ENCODE data around the gene ASTN2. TPM values are rescaled to one million over a fixed set of nuclear protein-coding genes. Genes with fewer than 3 reads are reported as not detected.

Gene ASTN2
- total RNA-seq, 2 experiments from 2014 or later = 5.2 to 6.0 TPM

DNA sequence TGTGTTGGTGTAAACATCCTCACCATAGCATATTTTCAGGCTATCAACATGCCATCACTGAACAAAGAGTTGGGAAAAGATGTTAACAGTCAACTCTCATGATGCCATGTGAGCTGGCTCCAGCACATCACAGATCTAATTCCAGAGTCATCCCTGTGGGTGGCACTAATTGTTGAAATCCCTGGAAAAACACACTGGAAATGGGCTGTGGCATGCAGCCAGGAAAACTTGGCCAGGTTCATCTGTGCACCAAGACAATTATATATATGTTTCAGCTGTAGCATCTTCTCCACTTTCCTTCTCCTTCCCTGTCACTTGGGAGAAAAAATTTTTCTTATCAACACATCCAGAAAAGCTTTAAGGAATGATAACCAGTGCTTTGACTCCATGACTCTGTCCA lies 414.0 kb downstream of the ASTN2 start:
- ATAC-seq (ENCODE audit: low read depth) (no peak), DNase-seq (no peak)
- H3K27ac Mint-ChIP-seq = no peak overlapping the region
- H3K27me3 Mint-ChIP-seq = no peaks in the 10 kb centered on the region
- no peak overlapping the region for H3K4me3 Mint-ChIP-seq
- H3K36me3 Mint-ChIP-seq = no peaks in the 10 kb centered on the region
- H3K9me3 Mint-ChIP-seq = no peaks in the 10 kb centered on the region
- POLR2A ChIA-PET = no interaction called here
- no peaks in the 10 kb centered on the region for H3K4me1 Mint-ChIP-seq

DNA sequence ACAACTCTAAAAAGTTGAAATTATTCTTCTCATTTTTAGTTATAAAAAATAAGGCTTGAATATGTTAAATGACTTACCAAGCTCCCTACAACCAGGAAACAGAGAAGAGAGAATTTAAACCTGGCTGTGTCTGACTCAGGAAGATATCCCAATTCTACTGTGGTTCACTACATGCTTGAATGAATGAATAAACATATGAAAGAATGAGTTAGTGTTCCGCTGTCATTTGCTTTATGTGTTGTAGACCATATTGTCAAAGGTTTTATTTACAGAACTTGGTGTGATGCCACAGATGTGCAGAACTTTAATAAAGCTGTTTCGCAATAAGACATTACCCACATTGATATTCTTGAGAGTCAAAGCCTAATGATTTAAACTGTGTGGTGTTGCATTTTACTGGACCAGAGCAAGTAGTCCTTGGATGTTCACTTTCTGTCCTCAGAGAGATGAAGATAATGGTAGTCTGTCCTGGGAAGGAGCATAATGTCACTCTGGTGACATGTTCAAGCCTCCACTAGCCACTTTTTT lies 414.6 kb downstream of the ASTN2 start:
- no peak for DNase-seq
- no peak overlapping the region for H3K4me3 Mint-ChIP-seq
- POLR2A ChIA-PET = no interaction called here
- no peak for ATAC-seq (ENCODE audit: low read depth)
- no peaks in the 10 kb centered on the region for H3K9me3 Mint-ChIP-seq
- H3K27ac Mint-ChIP-seq = no peak overlapping the region
- no peaks in the 10 kb centered on the region for H3K27me3 Mint-ChIP-seq
- H3K4me1 Mint-ChIP-seq = no peaks in the 10 kb centered on the region
- no peaks in the 10 kb centered on the region for H3K36me3 Mint-ChIP-seq

DNA sequence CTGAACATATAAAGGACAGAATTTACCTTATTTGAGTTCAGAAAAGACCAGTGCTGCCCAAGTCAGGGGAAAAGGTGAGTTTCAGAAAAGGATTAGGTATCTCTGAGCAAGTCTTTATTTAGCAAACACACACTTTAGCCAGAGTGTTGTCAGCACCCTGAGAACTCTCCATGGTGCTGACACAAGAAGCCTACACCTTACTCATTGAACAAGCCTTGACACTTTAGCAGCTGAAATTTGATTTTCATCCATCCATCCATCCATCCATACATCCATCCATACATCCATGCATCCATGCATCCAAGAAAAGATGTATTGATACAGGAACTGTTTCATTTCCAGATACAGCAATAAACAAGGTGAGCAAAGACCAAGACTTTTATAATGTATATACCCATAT lies 416.6 kb downstream of the ASTN2 start:
- ATAC-seq (ENCODE audit: low read depth) = no peak

DNA sequence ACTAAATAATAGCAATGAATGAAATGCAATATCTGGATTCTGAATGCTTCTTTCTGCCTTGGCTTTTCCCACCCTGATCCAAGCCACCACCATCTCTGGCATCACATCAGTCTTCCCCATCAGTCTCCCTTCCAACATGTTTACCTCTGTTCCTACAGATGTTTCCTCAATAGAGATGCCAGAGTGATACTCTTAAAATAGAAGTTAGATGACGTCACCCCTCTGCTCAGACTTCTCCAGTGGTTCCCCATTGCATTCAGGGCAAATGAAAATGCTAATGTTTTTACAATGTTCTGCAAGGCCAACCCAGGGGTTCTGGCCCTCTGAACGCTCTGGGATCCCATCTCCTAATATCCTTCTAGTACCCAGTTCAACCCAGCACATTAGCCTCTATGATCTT lies 422.0 kb downstream of the ASTN2 start:
- Mint-ChIP-seq H3K4me3 (no peak overlapping the region), H3K36me3 (no peaks in the 10 kb centered on the region), H3K27me3 (no peaks in the 10 kb centered on the region), H3K4me1 (no peaks in the 10 kb centered on the region), H3K27ac (no peak overlapping the region), H3K9me3 (peaks cover 2% of the 10 kb centered on the region)
- no peak for DNase-seq
- ATAC-seq (ENCODE audit: low read depth) = no peak
- POLR2A ChIA-PET = no interaction called here

More for the DNA sequence above, 416.6 kb downstream of the ASTN2 start:
- no peaks in the 10 kb centered on the region for H3K36me3 Mint-ChIP-seq
- POLR2A ChIA-PET = no interaction called here
- no peaks in the 10 kb centered on the region for H3K4me1 Mint-ChIP-seq
- H3K4me3 Mint-ChIP-seq = no peak overlapping the region
- H3K27me3 Mint-ChIP-seq = no peaks in the 10 kb centered on the region
- H3K9me3 Mint-ChIP-seq = no peaks in the 10 kb centered on the region
- DNase-seq = no peak
- no peak overlapping the region for H3K27ac Mint-ChIP-seq

DNA sequence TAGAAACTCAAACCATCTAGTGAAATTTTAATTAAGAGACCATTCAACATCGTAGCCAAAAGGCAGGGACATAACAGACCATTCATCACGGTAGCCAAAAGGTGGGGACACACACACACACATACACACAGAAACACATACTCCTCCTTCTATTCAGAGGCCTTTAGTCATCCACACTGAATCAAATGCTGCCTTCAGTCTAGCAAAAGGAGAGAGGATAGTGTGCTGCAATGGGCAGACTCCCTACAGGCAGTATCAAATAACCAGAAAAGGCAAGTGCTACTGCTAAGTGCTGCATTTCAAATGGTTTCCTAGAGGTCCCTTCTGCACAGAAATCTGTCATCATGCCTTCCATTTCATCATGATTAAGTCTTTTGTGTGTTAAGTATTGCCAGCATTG lies 423.8 kb downstream of the ASTN2 start:
- Mint-ChIP-seq H3K9me3 (peaks cover 2% of the 10 kb centered on the region), H3K27me3 (no peaks in the 10 kb centered on the region), H3K27ac (no peak overlapping the region), H3K4me3 (no peak overlapping the region), H3K4me1 (no peaks in the 10 kb centered on the region), H3K36me3 (no peaks in the 10 kb centered on the region)
- no peak for ATAC-seq (ENCODE audit: low read depth)
- DNase-seq = no peak
- POLR2A ChIA-PET = no interaction called here

DNA sequence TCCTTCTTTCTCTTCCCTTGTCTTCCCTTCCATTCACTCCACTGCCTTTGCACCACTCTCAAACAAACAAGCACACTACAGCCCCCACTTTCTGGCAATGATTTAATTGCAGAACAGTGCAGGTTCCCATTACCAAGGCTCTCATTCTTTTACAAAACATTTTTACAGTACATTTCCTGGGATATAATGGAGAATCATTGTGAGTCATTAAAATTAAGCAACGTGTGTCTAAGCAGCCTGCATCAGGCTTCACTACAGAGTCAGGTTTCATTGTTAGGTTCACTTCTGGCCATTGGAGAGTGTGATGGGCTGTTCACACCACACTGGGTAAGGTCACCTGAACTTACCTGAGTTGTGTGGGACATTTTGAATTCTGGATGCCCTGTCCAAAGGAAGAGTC lies 424.3 kb downstream of the ASTN2 start:
- Mint-ChIP-seq H3K9me3 (peaks cover 2% of the 10 kb centered on the region), H3K36me3 (no peaks in the 10 kb centered on the region), H3K27ac (no peak overlapping the region), H3K27me3 (no peaks in the 10 kb centered on the region), H3K4me1 (no peaks in the 10 kb centered on the region), H3K4me3 (no peak overlapping the region)
- DNase-seq (no peak), ATAC-seq (ENCODE audit: low read depth) (no peak)
- POLR2A ChIA-PET = no interaction called here

DNA sequence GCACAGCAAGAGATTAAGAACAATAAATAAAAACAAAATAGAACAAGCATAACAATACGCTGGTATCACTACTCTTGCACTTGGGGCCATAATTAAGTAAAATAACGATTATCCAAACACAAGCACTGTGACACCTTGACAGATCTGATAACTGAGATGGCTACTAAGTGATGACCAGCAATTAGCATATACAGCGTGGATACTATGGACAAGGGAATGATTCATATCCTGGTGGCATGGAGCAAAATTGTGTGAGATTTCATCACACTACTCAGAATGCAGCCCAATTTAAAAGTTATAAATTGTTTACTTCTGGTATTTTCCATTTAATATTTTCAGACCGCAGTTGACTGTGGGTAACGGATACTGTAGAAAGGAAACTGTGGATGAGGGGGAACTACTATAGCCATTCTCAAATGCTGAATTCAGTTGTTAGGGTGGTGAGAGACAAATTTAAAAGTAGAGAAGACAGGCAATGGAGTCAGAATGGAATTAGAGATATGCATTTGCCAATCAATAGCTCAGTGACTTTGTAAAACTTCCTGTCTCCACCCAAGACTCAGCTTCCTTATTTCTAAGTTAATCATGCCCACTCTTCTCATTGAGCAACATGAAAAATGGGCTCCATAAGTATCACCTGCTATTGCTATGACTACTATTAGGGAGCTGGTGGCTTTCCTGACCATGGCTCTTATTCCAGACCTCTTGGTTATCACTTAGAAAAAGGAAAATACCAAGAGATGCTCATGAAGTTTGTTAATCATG lies 427.0 kb downstream of the ASTN2 start:
- no peak for ATAC-seq (ENCODE audit: low read depth)

DNA sequence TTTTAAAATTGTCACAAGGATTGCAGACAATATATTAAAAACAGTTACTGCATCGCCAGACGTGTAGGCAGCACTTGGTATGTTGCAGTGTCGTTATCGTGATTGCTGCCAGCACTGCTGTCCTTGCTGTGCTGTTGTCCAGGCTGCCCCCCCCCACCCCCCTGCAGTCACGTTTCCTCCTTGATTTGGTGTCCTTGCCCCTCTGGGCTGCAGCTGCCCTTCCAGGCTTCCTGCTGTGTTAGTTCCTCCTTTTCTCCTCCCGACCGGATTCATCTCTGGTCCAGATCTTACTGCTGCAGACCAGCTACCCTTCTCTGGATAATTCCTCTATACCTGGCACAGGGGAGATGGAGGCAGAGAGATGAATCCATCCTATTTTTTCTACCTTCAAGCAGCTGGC lies 428.8 kb downstream of the ASTN2 start:
- H3K4me3 Mint-ChIP-seq = no peak overlapping the region
- DNase-seq = no peak
- H3K27ac Mint-ChIP-seq = no peak overlapping the region
- no peak for ATAC-seq (ENCODE audit: low read depth)
- no peaks in the 10 kb centered on the region for H3K27me3 Mint-ChIP-seq
- peaks cover 2% of the 10 kb centered on the region for H3K9me3 Mint-ChIP-seq
- no peaks in the 10 kb centered on the region for H3K36me3 Mint-ChIP-seq
- no peaks in the 10 kb centered on the region for H3K4me1 Mint-ChIP-seq
- POLR2A ChIA-PET = no interaction called here

More for the DNA sequence above, 427.0 kb downstream of the ASTN2 start:
- Mint-ChIP-seq H3K4me3 (no peak overlapping the region), H3K36me3 (no peaks in the 10 kb centered on the region), H3K4me1 (no peaks in the 10 kb centered on the region), H3K27me3 (no peaks in the 10 kb centered on the region), H3K9me3 (peaks cover 2% of the 10 kb centered on the region), H3K27ac (no peak overlapping the region)
- DNase-seq = no peak
- POLR2A ChIA-PET = no interaction called here

DNA sequence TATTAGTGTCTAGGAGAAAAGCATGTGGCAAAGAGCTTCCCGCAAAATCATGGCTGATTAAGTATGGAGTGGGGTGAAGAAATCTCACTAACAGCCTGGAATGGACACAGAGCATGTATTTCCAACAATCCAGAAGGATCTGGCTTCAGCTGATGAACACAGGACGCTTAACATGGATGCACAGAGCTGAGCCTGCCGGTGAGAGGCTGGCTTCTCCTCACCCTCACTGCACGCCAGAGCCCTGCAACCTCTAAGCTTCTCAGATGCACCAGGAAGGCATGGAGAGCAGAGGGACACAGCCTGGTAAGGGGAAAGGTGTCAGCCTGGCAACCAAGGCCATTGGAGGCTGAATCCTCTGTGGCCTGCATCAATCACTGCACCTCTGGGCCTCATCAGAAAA lies 429.3 kb downstream of the ASTN2 start:
- DNase-seq = no peak
- Mint-ChIP-seq H3K4me3 (no peak overlapping the region), H3K36me3 (no peaks in the 10 kb centered on the region), H3K27me3 (no peaks in the 10 kb centered on the region), H3K9me3 (peaks cover 2% of the 10 kb centered on the region), H3K4me1 (no peaks in the 10 kb centered on the region), H3K27ac (no peak overlapping the region)
- ATAC-seq (ENCODE audit: low read depth) = no peak
- POLR2A ChIA-PET = no interaction called here

DNA sequence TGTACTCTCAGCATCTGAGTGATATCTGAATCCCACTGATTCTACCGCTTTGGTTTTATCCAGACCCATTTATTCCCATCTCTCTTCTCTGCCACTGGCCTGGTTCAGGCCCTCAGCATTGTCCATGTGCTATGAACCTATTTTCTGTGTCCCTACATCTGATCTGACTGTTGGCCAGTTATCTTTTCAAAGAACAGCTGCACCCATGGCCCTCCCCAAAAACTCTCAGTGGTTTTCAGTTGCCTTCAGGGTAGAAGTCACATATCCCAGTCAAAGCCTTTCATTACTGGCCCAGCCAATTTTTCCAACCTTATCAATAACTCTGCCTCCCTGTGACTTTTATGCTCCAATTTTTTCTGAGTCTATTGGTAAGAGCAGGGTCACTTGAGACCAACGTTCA lies 430.7 kb downstream of the ASTN2 start:
- no peak for ATAC-seq (ENCODE audit: low read depth)
- Mint-ChIP-seq H3K4me1 (no peaks in the 10 kb centered on the region), H3K36me3 (no peaks in the 10 kb centered on the region), H3K9me3 (no peaks in the 10 kb centered on the region), H3K4me3 (no peak overlapping the region), H3K27ac (no peak overlapping the region), H3K27me3 (no peaks in the 10 kb centered on the region)
- DNase-seq = no peak
- POLR2A ChIA-PET = no interaction called here

DNA sequence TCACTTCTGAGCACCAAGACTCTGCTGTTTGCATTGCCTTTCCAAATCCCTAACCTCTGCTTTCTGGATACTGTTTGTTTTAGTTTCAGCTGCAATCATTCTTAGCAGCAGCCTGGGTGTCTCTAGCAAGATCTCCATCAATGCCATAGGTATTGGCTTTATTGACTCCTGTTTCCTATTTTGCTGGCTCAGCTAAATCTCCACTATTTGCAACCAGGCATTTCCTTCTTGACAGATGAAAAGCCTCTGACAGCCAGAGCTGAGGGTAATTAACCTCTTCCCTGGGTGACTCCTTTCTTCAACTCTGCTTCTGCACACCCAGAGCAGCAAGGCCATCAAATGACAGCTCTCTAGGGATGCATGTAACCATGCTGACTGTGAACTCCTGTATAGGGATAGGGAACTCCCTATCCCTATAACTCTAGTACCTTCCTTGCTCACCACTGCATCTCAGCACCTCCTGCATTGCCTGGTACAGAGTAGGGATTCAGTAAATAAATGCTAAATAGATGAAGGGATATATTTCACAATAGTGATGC lies 434.2 kb downstream of the ASTN2 start:
- Mint-ChIP-seq H3K9me3 (peaks cover 1% of the 10 kb centered on the region), H3K4me3 (no peak overlapping the region), H3K27me3 (no peaks in the 10 kb centered on the region), H3K36me3 (no peaks in the 10 kb centered on the region), H3K4me1 (no peaks in the 10 kb centered on the region), H3K27ac (no peak overlapping the region)
- POLR2A ChIA-PET = no interaction called here
- no peak for ATAC-seq (ENCODE audit: low read depth)
- DNase-seq = no peak

DNA sequence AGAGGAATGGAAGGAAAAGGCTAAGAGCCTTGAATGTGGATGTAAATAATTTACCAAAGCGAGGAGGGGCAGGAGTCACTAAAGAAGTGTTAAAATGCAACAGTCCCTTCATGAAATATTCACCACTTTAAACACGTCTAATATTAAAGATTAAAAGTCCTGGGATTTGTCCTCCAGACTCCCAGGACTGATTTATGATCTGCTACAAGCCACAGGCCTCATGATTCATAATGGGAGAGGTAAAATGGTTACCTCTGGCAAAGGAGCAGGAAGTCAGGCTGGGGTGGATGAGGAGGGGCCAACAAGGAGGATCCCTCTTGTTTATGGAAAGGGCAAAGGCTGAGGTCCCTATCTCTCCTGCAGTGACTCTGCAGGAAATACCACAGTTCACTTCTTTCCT lies 435.4 kb downstream of the ASTN2 start:
- H3K9me3 Mint-ChIP-seq = peaks cover 1% of the 10 kb centered on the region
- ATAC-seq (ENCODE audit: low read depth) = no peak
- H3K4me1 Mint-ChIP-seq = no peaks in the 10 kb centered on the region
- H3K27ac Mint-ChIP-seq = no peak overlapping the region
- H3K4me3 Mint-ChIP-seq = no peak overlapping the region
- DNase-seq = no peak
- no peaks in the 10 kb centered on the region for H3K36me3 Mint-ChIP-seq
- H3K27me3 Mint-ChIP-seq = no peaks in the 10 kb centered on the region
- POLR2A ChIA-PET = no interaction called here

DNA sequence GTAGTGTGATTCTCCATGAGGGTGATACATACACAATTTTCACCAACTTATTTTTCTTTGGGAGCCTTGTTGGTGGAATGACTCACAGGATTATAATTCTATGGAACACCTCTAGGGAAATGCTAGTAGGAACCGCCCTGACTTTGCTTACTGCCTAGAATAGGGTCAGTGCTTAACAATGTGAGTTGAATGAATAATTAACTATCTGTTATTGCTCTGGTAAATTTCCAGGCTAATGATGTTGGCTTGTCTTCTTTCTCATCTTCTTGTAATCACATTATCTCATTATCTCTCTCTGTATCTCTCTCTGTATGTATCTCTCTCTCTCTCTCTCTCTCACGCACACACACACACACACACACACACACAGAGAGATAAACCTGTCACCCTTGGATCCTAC lies 436.7 kb downstream of the ASTN2 start:
- H3K9me3 Mint-ChIP-seq = peaks cover 1% of the 10 kb centered on the region

DNA sequence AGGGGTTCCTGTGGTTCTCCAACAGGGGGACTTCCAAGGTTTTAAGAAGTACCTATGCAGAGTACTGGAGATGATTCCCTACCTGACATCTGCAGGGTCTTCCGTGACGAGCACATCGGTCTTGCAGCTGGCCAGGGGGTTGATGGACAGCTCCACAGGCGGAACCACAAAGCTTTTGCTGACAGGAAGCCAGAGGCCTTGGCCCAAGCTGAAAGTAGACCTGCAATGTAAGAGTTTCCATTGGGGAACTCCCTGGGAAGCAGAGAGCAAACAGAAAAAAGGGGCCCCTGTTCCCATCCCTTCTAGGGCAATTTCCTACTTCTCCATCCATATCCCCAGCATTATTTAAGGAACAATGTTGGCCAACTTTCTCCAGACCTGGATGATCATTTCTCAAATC lies 439.7 kb downstream of the ASTN2 start:
- H3K4me1 Mint-ChIP-seq = no peaks in the 10 kb centered on the region
- H3K36me3 Mint-ChIP-seq = no peaks in the 10 kb centered on the region
- H3K27me3 Mint-ChIP-seq = no peaks in the 10 kb centered on the region
- no peak overlapping the region for H3K27ac Mint-ChIP-seq
- POLR2A ChIA-PET = no interaction called here
- no peak for DNase-seq
- H3K9me3 Mint-ChIP-seq = peaks cover 1% of the 10 kb centered on the region
- no peak overlapping the region for H3K4me3 Mint-ChIP-seq
- ATAC-seq (ENCODE audit: low read depth) = no peak

More for the DNA sequence above, 436.7 kb downstream of the ASTN2 start:
- DNase-seq (no peak), ATAC-seq (ENCODE audit: low read depth) (no peak)
- Mint-ChIP-seq H3K27ac (no peak overlapping the region), H3K36me3 (no peaks in the 10 kb centered on the region), H3K27me3 (no peaks in the 10 kb centered on the region), H3K4me3 (no peak overlapping the region), H3K4me1 (no peaks in the 10 kb centered on the region)
- POLR2A ChIA-PET = no interaction called here

Measured in activated naive CD8-positive, alpha-beta T cell treated with anti-CD3 and anti-CD28 coated beads, Interleukin-2, amount 10 ng/mL, durations not matched to agents 7 days and 5 days (primary cell).